GM21825 (cell line): Measurements from ENCODE around the gene TBX20.
"Not testable (repeated sequence)": the region's sequence is repeated elsewhere in the genome, so short reads cannot be mapped to it uniquely, and the experiment has no call there.

Experiments
- ATAC-seq: cut with Tn5 transposase; IDR thresholded peaks from one replicate; pipeline ENCODE4 v1.9.1; 2021; ENCODE audit warnings: mild to moderate bottlenecking, moderate library complexity; ENCODE audit not compliant: unreplicated experiment

The TBX20 gene

DNA sequence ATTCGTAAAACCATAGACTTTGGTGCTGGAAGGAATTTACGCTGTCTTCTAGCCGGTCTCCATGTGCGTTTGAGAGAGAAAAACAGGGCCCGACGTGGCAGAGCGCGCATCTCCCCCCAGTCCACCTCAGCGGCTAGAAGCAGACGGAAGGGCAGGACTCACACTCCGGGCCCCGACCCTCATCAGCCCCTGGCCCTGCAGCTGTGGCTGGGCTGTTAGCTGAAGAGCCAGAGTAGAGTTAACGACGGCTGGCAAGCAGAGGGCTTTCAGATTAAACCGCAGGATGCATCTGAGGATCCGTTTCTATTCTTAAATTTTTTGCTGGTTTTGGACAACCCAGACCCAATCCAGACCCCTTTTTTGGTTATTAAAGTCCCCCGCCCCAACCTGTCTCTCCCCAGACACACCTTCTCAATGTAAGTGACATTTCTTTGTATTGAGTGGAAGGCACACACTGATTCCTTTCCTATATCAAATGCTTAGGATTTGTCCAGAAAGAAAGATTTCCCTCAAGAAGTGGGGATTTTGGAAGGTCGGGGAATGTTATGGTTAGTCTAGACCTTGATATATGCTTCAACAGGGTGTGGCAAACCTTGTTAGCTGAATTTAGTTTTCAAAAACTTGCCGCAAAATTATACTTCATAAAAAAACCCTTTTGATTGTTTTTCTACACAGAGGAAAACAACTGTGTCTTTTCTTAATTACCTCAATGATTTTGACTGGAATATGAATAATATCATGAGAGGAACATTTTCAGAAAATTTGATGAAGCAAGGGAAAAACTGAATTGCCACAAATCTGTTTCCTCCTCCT is 1.7 kb upstream of the TBX20 start:
- no peak for ATAC-seq

DNA sequence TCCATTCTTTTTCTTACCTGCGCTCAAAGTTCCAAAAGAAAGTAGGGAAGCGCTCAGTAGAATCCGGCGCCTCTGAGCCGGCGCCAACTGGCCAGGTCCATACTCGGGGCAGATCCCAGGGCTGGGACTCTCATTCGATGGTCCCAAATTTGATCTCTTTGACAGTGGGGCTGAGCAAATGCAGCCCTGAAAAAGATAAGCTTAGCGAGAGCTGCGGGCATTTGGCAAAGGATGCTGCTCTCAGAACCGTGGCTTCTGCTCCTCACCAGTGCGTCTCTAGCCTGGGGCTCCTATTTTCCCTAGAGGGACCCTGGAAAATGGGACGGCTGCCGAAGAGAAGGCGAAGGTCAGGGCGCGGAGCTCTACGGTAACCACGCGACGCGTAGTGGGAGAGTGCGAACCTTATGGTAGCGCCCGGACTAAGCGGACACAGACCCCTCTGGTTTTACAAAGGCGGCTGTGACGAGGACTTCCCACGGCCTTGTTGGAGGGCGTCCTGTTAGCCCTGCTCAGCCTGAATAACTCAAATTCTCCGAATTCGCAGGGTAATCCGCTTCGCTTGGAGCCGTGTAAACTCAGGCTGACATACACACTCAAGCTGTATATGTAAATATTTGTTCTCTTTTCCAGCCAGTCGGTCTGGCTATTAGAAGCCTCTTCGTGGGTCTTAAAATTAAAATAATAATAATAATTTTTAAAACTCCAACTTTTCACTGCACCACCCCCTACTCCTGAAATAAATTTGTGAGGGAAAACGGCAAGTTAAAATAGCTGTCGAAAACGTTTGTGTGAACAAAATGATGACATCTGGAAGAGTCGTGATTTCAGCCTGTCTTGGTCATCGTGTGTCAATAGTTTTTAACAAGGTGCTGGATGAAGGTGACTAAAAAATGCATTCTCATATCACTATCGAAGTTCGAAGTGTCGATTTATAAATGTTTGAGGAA is 869 bp upstream of the TBX20 start:
- no peak for ATAC-seq

DNA sequence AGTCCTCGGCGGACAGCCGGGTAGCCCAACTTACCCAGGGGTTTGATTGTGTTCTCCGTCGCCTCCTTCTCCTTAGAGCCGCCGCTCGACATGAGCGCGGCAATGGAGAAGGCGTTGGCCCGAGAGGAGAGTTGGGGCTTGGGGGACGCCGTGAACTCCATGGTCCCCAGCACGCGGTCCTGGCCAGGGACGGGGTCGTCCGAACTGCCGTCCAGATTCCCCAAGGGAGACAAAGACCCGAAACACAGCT is 515 bp downstream of the TBX20 start:
- ATAC-seq = no peak

DNA sequence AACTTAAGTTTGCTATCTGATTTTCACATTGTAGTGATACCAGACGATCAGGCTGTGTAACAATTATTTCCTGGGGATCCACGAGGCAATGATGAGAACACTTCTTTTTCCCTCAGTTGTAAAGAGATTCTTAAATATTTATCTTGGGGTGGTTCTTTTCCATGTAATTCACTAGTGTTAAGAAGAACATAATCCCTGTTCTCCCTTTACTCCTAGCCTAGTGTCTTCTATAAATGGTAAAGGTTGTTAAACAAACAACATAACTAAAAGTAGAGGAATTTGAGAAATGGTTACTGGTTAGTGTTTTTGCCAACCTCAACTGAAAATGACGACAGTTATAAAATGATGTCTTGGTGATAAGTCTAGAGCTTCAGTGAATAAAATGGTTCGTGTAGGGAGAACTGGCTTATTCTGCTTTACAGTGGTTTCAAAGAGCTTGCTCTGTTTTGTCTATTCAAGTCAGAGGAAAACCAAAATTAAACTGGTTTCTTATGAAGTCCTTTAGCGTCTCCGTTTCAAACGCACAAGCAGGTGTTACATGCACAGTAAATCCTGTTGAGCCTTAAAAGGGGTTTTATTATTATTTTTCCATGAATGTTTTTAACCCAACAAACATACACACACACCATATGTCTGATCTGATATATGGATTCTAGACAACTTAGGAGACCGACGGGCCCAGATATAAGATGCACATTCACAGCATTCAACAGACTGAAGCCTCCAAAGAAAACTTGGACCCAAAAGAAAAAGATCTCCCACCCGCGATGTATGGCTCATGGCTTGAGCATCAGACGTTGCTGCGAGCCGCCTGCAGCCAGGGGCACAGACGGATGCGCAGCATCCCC is 1.1 kb downstream of the TBX20 start:
- no peak for ATAC-seq

DNA sequence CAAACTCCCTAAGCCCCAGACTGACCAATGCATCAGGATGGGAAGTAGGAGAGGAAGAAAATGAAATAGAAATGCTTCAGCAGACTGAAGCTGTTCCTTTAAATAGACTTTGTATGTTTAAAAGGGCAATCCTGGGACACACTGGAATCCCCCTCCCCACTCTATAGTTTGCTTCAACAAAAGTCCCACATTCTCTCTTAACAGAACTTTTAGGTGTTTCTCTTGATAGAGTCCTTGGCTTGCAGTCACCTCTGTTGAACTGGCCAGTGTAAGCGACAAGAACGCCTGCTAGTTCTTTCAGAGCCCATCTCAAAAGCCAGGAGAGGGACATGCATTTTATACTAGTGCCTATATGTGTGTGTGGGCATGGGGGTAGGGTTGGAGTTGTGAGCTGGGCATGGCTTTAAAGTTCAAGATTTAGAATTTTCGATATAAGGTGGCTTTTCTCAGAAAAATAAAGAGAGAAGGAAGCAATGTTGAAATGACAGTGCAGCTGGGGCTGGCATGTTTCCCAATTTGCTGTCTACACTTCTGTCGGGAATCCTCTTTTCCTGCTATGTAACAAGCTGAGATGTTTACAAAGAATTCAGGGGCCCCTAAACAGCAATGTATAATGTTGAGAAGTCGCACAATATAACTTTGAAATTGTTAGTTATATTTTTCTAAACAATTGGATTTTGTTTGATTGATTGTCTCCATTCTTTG is 2.1 kb downstream of the TBX20 start:
- ATAC-seq = no peak

DNA sequence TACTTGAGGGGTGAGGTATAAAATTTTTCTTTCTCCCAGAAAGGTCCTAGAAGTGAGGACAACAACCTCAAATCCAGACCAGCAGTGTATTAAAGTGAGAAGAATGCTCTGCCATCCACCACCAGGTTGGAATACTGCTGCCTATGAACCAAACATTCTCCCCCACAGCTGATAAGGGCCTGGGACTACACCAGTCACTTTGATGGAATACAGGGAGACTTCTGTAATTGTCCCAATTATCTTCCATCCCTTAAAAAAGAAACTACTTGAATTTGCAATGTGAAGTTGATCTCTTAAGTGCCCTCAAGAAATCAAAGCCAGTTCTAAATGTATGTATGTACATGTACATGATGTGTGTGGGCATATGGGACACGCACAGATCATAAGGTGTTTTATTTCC is 3.0 kb downstream of the TBX20 start:
- ATAC-seq = no peak

DNA sequence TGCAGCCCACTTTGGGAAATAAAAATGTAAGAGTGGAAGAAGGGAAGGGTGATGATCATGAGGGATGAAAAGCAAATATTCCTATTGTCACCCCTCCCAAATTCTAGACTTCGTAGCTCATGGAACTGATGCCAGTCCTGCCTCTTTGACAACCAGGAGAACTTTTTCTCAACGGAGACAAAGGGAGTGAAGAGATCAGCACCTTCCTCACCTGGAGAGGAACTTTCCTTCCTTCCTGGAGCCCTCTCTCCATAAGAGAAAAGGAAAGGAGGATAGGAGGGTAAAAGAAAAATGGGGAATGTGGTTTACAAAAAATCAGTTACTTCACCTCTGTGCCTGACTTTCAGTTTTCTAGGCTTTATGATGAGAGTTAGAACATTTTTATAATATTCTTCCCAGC is 3.4 kb downstream of the TBX20 start:
- no peak for ATAC-seq

DNA sequence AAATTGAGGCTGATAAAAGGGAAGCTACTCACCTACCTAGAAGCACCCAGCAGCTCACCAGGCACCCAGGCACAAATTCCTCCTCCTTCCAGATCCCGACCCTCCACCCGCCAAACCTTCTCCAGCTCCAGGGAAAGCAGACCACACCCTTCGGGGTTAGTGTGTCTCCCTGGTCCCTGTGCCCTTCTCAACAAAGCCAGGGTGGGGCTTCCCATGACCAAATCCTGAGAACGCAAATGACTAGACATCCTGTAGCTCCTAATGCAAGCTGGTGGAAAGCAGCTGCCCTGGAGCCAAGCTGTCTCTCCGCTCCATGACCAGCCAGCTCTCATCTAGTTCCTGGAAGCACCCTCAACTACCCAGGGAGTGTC is 4.4 kb downstream of the TBX20 start:
- ATAC-seq = no peak

DNA sequence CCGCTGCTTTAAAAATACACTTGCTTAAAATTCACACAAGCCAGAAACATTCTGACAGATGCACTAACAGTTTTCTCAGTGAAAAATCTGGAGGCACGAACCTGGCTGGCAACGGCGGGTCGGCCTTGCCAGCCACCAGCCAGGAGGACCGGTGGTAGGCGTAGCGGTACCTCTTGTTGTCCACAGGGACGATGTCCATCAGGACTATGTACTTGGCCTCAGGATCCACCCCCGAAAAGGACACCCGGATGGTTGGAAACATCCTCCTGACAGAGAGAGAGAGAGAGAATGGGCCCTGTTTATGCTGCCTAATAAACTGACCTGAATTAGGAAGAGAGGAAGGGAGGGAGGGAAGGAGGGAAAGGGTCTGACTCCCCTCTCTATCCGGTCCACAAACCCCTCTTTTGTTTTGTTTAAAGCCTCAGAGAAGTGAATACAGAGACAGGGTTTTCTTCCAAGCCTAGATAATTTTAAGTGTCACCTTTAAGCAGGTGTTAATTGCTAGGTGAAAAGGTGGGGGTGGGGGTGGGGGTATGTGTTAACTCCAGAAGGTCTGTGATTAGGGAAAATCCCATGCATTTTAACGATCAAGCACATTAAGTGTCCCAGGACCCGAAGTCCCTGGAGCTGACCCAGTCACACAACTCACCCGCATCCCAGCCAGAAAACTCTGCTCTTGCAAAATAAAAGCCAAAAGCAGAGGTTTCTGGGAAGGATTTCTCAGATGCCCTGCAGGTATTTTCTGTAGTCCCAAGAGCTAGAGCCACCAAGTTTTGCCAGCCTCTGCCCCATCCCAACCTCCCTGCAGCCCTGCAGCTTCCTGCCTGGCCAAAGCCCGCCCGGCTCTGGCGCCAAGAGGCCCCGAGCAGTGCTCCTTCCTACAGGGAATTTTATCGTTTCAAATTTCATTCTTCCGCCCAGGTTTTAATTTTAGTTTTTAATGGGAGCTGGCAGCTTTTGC is 5.0 kb downstream of the TBX20 start:
- no peak for ATAC-seq

DNA sequence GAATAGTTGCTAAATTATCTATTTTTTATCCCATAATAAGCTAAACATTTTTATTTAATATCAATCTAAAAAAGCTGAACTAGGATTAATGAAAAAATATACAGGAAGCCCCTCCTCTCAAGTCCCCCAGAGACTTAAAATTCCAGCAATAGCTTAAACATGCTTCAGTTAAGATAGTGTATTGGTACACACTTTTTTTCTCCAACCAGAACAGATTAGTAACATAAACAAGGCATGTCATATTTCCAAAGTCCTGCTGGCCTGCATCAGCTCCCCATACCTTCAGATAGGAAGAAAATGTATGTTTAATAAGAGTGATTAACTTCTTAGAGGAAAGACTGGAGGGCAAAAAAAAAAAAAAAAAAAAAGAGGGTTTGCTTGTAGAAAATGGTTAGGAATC is 7.1 kb downstream of the TBX20 start:
- ATAC-seq = no peak

DNA sequence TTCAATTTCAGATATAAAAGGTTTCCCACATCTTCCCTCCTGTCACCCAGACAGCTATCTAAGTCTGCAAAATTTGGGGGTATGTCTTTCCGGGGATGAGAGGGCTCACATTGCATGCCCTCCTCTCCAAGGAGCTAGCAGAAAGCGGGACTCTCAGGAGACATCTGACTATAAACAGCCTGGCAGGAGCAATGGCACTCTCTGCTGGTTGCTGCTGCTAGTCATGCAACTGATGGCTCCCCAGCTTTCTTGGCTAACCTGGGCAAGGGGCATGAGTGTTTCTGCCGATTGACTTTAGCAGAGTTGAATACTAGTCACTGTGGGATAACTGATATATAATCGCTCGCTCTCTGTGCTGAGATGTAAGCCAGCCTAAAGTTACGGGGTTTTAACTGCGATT is 12.0 kb downstream of the TBX20 start:
- ATAC-seq = no peak

DNA sequence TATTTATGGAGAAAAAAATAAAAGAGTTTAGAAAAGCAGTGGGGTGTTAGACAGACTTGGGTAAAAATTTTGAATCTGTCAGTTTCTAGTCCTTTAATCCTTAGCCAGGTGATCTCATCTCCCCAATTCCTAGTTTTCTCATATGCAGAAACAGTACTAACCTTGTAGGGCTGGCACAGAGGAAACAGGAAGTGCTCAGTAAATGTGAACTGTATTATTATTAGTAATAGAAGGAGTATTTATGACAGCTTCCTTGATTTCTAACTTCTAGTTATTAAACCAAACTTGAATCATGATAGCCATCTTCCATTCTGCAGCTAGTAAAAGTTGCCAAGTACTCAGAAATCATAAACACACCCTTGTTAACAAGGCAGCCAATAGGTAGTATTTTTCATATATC is 12.5 kb downstream of the TBX20 start:
- no peak for ATAC-seq

DNA sequence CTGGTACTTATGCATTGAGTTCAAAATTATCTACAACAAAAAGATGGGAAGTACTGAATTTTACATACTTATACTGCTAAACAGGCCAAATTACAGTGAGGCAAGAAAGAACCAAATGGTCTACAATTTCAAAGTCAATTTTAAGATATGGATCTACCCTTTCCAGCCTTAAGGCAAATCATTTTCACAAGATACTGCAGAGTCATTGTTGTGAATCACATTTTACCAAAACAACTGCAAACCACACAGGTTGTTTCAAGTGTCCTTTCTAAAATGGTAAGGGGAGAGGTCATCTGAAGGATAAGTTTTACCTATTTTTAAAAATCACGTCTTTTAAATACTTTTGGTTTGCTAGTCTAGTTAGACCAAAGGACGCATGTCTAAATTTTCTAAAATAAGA is 12.9 kb downstream of the TBX20 start:
- not testable (repeated sequence) for ATAC-seq

DNA sequence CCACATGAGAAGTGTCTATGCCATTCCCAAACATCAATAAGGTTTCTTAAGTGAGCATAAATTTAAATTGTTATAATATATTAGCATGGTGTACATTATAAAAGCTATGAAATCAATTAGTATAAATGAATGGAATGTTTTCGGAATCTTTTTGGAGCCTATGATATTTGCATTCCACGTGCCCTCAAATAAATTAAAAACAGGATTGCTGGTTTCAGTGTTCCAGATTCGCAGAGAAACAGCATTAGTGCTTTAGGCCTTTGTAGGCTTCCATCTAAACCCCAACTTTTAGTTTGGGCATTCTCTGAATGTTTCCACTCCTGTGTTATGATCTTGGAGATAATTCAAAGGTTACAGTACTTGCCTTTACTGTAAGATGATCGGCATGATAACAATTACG is 15.4 kb downstream of the TBX20 start:
- ATAC-seq = not testable (repeated sequence)

DNA sequence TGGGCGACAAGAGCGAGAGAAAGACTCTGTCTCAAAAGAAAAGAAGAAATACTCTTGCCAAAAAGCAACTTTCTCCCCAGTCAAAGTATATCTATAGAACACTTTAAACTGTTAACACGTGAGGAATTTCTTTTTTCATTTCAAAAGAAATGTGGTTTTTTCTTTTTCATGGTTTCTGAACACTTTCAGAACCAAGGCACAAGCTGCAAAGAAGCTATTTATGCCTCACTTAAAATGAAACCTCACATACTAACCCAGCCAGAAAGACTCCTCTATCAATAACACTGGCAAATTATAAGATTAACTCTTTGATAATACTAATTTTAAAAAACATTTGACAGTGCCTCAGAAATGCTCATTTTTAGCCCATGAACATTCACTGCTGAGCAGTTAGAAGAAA is 20.9 kb downstream of the TBX20 start:
- no peak for ATAC-seq

DNA sequence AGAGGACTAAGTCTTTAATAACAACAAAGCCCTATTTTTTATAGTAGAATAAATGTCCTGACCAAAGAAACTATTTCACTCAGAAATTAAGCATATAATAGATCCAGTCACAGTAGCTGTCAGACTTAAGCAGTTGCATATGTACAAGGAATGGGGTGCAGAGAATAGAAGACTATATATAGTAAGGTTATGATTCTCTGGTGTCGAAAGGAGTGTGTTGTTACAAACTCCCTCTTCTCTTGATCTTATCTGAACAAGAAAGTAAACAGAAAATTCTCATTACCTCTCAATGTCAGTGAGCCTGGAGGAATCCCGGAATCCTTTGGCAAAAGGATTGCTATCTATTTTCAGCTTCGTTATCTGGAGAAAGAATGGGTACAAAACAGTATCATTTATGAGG is 22.7 kb downstream of the TBX20 start:
- not testable (repeated sequence) for ATAC-seq

DNA sequence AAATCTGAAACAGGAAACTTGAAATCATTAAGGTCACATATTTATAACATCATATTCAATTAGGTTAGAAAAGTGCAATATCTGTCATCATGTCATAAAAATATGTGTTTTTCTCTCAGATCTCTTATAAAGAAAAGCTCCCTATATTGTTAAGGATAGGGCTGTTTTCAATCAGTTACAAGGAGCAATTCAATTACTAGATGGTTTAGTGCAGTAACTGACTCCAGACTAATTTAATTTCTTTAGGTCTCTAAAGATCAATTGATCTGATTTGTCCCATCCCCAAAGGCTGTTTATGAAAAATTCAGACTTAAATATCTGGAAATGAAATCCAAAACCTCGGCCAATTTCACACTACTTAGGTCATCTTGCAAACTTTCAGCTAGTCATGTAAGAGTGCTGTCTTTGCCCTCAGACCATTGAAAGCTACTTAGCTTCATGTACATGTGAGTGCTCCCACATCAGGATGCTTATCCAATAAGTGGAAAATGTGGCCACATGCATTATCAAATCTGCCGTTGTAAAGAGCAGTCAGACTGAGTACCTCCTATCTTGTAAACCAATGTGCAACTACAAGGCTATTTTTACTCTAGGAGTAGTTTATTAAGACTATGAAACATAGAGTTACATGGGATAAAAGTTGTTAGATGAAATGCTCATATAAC is 24.7 kb downstream of the TBX20 start:
- not testable (repeated sequence) for ATAC-seq

DNA sequence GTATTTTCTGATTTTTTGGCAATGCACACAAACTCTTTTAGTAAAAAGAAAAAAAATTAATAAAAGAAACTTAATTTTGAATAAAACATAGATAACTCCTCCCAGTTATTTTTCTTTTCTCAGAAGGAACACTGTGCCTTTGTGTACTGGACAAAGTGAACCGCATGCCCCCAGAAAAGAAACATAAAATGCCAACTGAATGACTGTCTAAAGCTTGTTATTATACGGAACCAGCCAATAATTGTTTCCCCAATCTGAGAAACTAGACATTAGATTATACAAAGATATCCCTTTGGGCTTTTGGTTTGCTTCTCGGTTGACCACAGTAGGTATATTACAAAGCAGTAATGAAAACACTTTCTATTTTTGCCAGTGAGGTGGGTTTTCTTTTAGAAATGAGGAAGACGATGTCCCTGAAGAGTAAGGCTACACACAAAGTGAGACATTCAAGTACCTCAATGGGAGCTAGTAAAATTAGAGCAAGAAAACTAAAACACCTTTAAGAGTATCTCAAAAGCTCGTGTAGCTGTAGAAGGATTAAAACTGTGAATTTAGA is 25.3 kb downstream of the TBX20 start:
- ATAC-seq = not testable (repeated sequence)

DNA sequence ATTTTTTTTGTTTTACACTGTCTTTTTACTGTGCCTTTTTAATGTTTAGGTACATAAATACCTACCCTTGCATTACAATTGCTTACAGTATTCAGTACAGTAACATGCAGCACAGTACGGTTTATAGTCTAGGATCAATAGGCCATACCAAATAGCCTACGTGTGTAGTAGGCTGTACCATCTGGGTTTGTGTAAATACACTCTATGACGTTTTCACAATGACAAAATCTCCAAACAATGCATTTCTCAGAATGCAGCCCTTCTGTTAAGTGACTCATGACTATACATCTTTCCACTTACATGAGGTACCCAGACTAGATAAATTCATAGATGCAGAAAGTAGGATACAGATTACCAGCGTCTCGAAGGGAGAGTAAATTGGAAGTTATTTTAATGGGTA is 26.5 kb downstream of the TBX20 start:
- ATAC-seq = not testable (repeated sequence)
